Measurements from ENCODE around the gene SLC27A2. TPM values are rescaled to one million over a fixed set of nuclear protein-coding genes. Genes with fewer than 3 reads are reported as not detected.

Gene SLC27A2
- total RNA-seq, 1 donor from 2014 or later: 2.1 TPM

- H3K79me2 ChIP-seq (ENCODE audit: low read depth): no peaks in the 10 kb centered on the region
- H4K20me1 ChIP-seq (ENCODE audit: low read depth): no peaks in the 10 kb centered on the region
- no peak for TF ChIP-seq EZH2 (IDR thresholded peaks at IDR 0.05)
- no peak for TF ChIP-seq EZH2phosphoT487 (IDR thresholded peaks at IDR 0.05)
- TF ChIP-seq, protein P1, sequence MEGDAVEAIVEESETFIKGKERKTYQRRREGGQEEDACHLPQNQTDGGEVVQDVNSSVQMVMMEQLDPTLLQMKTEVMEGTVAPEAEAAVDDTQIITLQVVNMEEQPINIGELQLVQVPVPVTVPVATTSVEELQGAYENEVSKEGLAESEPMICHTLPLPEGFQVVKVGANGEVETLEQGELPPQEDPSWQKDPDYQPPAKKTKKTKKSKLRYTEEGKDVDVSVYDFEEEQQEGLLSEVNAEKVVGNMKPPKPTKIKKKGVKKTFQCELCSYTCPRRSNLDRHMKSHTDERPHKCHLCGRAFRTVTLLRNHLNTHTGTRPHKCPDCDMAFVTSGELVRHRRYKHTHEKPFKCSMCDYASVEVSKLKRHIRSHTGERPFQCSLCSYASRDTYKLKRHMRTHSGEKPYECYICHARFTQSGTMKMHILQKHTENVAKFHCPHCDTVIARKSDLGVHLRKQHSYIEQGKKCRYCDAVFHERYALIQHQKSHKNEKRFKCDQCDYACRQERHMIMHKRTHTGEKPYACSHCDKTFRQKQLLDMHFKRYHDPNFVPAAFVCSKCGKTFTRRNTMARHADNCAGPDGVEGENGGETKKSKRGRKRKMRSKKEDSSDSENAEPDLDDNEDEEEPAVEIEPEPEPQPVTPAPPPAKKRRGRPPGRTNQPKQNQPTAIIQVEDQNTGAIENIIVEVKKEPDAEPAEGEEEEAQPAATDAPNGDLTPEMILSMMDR (IDR thresholded peaks at IDR 0.05): no peak
- Mint-ChIP-seq H3K36me3 (no peaks in the 10 kb centered on the region), H3K9me3 (no peaks in the 10 kb centered on the region), H3K27me3 (ENCODE audit: insufficient read depth, low read depth) (peaks cover 3% of the 10 kb centered on the region), H3K4me3 (no peak overlapping the region), H3K27ac (no peak overlapping the region), H3K4me1 (peaks cover under 1% of the 10 kb centered on the region)
- H3K27ac ChIP-seq: no peak overlapping the region
- H3K9me3 ChIP-seq (ENCODE audit: low read depth): no peaks in the 10 kb centered on the region
- no peaks in the 10 kb centered on the region for H3K27me3 ChIP-seq
- no peaks in the 10 kb centered on the region for H3F3A ChIP-seq (ENCODE audit: low read depth)
- H3K4me2 ChIP-seq: no peak overlapping the region
- no peaks in the 10 kb centered on the region for H3K36me3 ChIP-seq
- H3K9ac ChIP-seq: no peak overlapping the region
- no peak for DNase-seq (ENCODE audit: low spot score)
- H3K4me3 ChIP-seq: no peak overlapping the region
- H2AFZ ChIP-seq (replicated peaks): no peak overlapping the region
- no peaks in the 10 kb centered on the region for H3K4me1 ChIP-seq
Observed at GRCh38 chr15:50259276-50259675, 77.3 kb downstream of the SLC27A2 start.

- H3K9ac ChIP-seq: no peak overlapping the region
- DNase-seq (ENCODE audit: low spot score): no peak
- Mint-ChIP-seq H3K27me3 (ENCODE audit: insufficient read depth, low read depth) (peaks cover 6% of the 10 kb centered on the region), H3K36me3 (no peaks in the 10 kb centered on the region), H3K4me3 (no peak overlapping the region), H3K9me3 (no peaks in the 10 kb centered on the region), H3K4me1 (peaks cover 10% of the 10 kb centered on the region), H3K27ac (no peak overlapping the region)
- peaks cover 9% of the 10 kb centered on the region for H3F3A ChIP-seq (ENCODE audit: low read depth)
- H4K20me1 ChIP-seq (ENCODE audit: low read depth): peaks cover 4% of the 10 kb centered on the region
- no peaks in the 10 kb centered on the region for H3K36me3 ChIP-seq
- H3K79me2 ChIP-seq (ENCODE audit: low read depth): no peaks in the 10 kb centered on the region
- H3K4me3 ChIP-seq: no peak overlapping the region
- TF ChIP-seq EZH2phosphoT487 (IDR thresholded peaks at IDR 0.05): no peak
- TF ChIP-seq, protein P1 (IDR thresholded peaks at IDR 0.05): no peak
- no peak for TF ChIP-seq EZH2 (IDR thresholded peaks at IDR 0.05)
- no peaks in the 10 kb centered on the region for H3K9me3 ChIP-seq (ENCODE audit: low read depth)
- no peaks in the 10 kb centered on the region for H3K27me3 ChIP-seq
- no peak overlapping the region for H3K4me2 ChIP-seq
- peaks cover 9% of the 10 kb centered on the region for H3K4me1 ChIP-seq
- no peak overlapping the region for H3K27ac ChIP-seq
- H2AFZ ChIP-seq (replicated peaks): no peak overlapping the region
Observed at GRCh38 chr15:50260969-50261496, 79.0 kb downstream of the SLC27A2 start.

GRCh38 chr15:50261981-50262380 is 80.0 kb downstream of the SLC27A2 start:
- Histone ChIP-seq H3K4me2 (no peak overlapping the region), H3F3A (ENCODE audit: low read depth) (peaks cover 13% of the 10 kb centered on the region), H4K20me1 (ENCODE audit: low read depth) (peaks cover 5% of the 10 kb centered on the region), H3K9me3 (ENCODE audit: low read depth) (no peaks in the 10 kb centered on the region), H3K4me1 (peaks cover 11% of the 10 kb centered on the region), H3K36me3 (no peaks in the 10 kb centered on the region), H3K4me3 (no peak overlapping the region), H3K27ac (no peak overlapping the region), H3K79me2 (ENCODE audit: low read depth) (no peaks in the 10 kb centered on the region), H3K27me3 (no peaks in the 10 kb centered on the region), H3K9ac (no peak overlapping the region), H2AFZ (replicated peaks) (no peak overlapping the region)
- Mint-ChIP-seq H3K36me3 (no peaks in the 10 kb centered on the region), H3K4me1 (peaks cover 17% of the 10 kb centered on the region), H3K27ac (no peak overlapping the region), H3K4me3 (no peak overlapping the region), H3K27me3 (ENCODE audit: insufficient read depth, low read depth) (peaks cover 6% of the 10 kb centered on the region), H3K9me3 (no peaks in the 10 kb centered on the region)
- no peak for DNase-seq (ENCODE audit: low spot score)
- TF ChIP-seq EZH2phosphoT487 (IDR thresholded peaks at IDR 0.05): no peak
- TF ChIP-seq, protein P1 (IDR thresholded peaks at IDR 0.05): no peak
- no peak for TF ChIP-seq EZH2 (IDR thresholded peaks at IDR 0.05)

Data from neural progenitor cell (in vitro differentiated cells).